ENCODE measurements around the gene UROC1. TPM values are rescaled to one million over a fixed set of nuclear protein-coding genes. Genes with fewer than 3 reads are reported as not detected.

Gene UROC1
- total and polyA plus RNA-seq, 9 of the 15 experiments (the other 6 are each of a cell fraction or from before 2014, with no cell fraction given) = not detected

- peaks cover 2 to 58% of the 10 kb centered on the region in 2 experiments; a peak in 2 of 5 replicates for H3K27me3 ChIP-seq (ENCODE audit: control insufficient read depth in 2 of 2, insufficient read depth in 2 of 2, low read length in 2 of 2)
- H3K27ac ChIP-seq (ENCODE audit: extremely low read depth, low read depth, low read length) = no peak overlapping the region
- no peak for FAIRE-seq
- no peaks in the 10 kb centered on the region for H3K36me3 ChIP-seq (ENCODE audit: control insufficient read depth, insufficient read depth, low read length)
- no peaks in the 10 kb centered on the region for H3K4me1 ChIP-seq (replicated peaks in 1 of 2; ENCODE audit: control insufficient read depth in 2 of 2, insufficient read depth in 2 of 2, low read length in 2 of 2)
- H3K4me3 ChIP-seq = no peak overlapping the region
- no peaks in the 10 kb centered on the region for H3K9me3 ChIP-seq (replicated peaks; ENCODE audit: control insufficient read depth, insufficient read depth, low read depth, low read length)
- no peak overlapping the region for H3K9ac ChIP-seq (ENCODE audit: insufficient read depth in 1 of 2, low read depth in 2 of 2, low read length in 2 of 2)
- ChIA-PET CTCF (ENCODE audit: low intra/inter-chr PET ratio) (no interaction called here), POLR2A (interaction anchor here (0.7 kb wide), 1 partner anchor 324 kb away, joined by 3 read pairs; no protein-coding TSS in a partner anchor)
- no peaks in the 10 kb centered on the region for H3K79me2 ChIP-seq (ENCODE audit: control insufficient read depth, insufficient read depth, low read length)
- H2AFZ ChIP-seq (ENCODE audit: low read depth, low read length) = no peak overlapping the region
- no peaks in the 10 kb centered on the region for H3K9me1 ChIP-seq (ENCODE audit: control insufficient read depth, insufficient read depth, low read length)
- DNase-seq (ENCODE audit: extremely low read depth in 1 of 4, low spot score in 3 of 4) = no peak
- H4K20me1 ChIP-seq (replicated peaks; ENCODE audit: control insufficient read depth, insufficient read depth, low read length) = peaks cover 4% of the 10 kb centered on the region; the same call in 1 of the 2 replicates
- in situ Hi-C loops (cut with MboI) = no loop called here
- intact Hi-C loops (cut with micrococcal nuclease) = no loop called here
- H3K4me2 ChIP-seq (ENCODE audit: insufficient read depth, low read length) = no peak overlapping the region
- BruUV-seq (replicated peaks) = no TSS peak
- 4% methylated on average over 9 of the region's 14 CpGs for WGBS (ENCODE audit: insufficient coverage, low coverage, missing lambda C conversion rate)
- TF ChIP-seq E2F6 (IDR thresholded peaks at IDR 0.05; ENCODE audit: borderline replicate concordance in 1 of 2, extremely low read depth in 1 of 2, insufficient read depth in 1 of 2, insufficient read length in 1 of 2, low read depth in 1 of 2, low read length in 1 of 2, poor library complexity in 1 of 2, severe bottlenecking in 1 of 2) (no peak), ZC3H11A (IDR thresholded peaks at IDR 0.05; ENCODE audit: low read depth, low read length) (no peak), GTF2E2 (tag; IDR thresholded peaks at IDR 0.05) (no peak), EP300 (IDR thresholded peaks at IDR 0.05; ENCODE audit: low read length) (no peak), GABPB1 (CRISPR knock-in tag; IDR thresholded peaks at IDR 0.05) (no peak)
- no peak for ATAC-seq
Observed at GRCh38 chr3:126552688-126553283, 35.2 kb upstream of the UROC1 start.
